Neural cell (in vitro differentiated cells): Measurements from ENCODE around the gene IMPDH2. TPM values are rescaled to one million over a fixed set of nuclear protein-coding genes. Genes with fewer than 3 reads are reported as not detected.
"Not testable (repeated sequence)": the region's sequence is repeated elsewhere in the genome, so short reads cannot be mapped to it uniquely, and the experiment has no call there.

ENCODE experiments used
- H2AFZ ChIP-seq: fragments of 200-600, 300-800 bp; sonication (generic), shearing (Covaris generic); 2 replicates; pipeline ENCODE4 v1.6.0; 2014; ENCODE audit warnings: low read depth, mild to moderate bottlenecking, antibody characterized with exemption, low read length, moderate library complexity
- H3F3A ChIP-seq: fragments of 200-600 bp; shearing (Covaris generic); 2 replicates; pipeline ENCODE4 v1.6.1; 2016; ENCODE audit warnings: mild to moderate bottlenecking, moderate library complexity, mixed read lengths, antibody characterized with exemption, low read length; ENCODE audit not compliant: insufficient read depth, poor library complexity, severe bottlenecking
- H3K27ac ChIP-seq: fragments of 200-600, 300-800 bp; sonication (generic), shearing (Covaris generic); 2 replicates; pipeline ENCODE4 v1.5.1; 2014; ENCODE audit warnings: mild to moderate bottlenecking, low read length, moderate library complexity
- H3K27me3 ChIP-seq: fragments of 300-800, 200-600 bp; sonication (generic), shearing (Covaris generic); 2 replicates; pipeline ENCODE4 v1.6.0; 2014; ENCODE audit warnings: mild to moderate bottlenecking, low read depth, low read length, moderate library complexity; ENCODE audit not compliant: insufficient read depth
- H3K36me3 ChIP-seq: fragments of 300-800, 200-600 bp; sonication (generic), shearing (Covaris generic); 2 replicates; pipeline ENCODE4 v1.5.1; 2014; ENCODE audit warnings: mild to moderate bottlenecking, antibody characterized with exemption, low read length, moderate library complexity; ENCODE audit not compliant: insufficient read depth
- H3K4me2 ChIP-seq: fragments of 300-800, 200-600 bp; sonication (generic), shearing (Covaris generic); 2 replicates; pipeline ENCODE4 v1.6.0; 2014; ENCODE audit warnings: mild to moderate bottlenecking, low read length
- H3K4me3 ChIP-seq: fragments of 300-800, 200-600 bp; sonication (generic), shearing (Covaris generic); 2 replicates; pipeline ENCODE4 v1.5.1; 2014; ENCODE audit warnings: mild to moderate bottlenecking, low read length, moderate library complexity
- H3K79me2 ChIP-seq: fragments of 200-600 bp; shearing (Covaris generic); replicated peaks from 2 replicates; pipeline ENCODE4 v1.6.0; 2014; ENCODE audit warnings: mild to moderate bottlenecking, low read length, moderate library complexity; ENCODE audit not compliant: insufficient read depth
- H3K9ac ChIP-seq: fragments of 300-800, 200-600 bp; sonication (generic), shearing (Covaris generic); 2 replicates; pipeline ENCODE4 v1.6.1; 2016; ENCODE audit warnings: mild to moderate bottlenecking, low read length, mixed read lengths
- H3K9me2 ChIP-seq: fragments of 200-600 bp; shearing (Covaris generic); 2 replicates; pipeline ENCODE4 v1.6.1; 2016; ENCODE audit warnings: mild to moderate bottlenecking, low read length, mixed read lengths; ENCODE audit not compliant: insufficient read depth
- H3K9me3 ChIP-seq: fragments of 200-600, 300-800 bp; sonication (generic), shearing (Covaris generic); 2 replicates; pipeline ENCODE4 v1.6.1; 2016; ENCODE audit warnings: mild to moderate bottlenecking, mixed run types, low read length, moderate library complexity, mixed read lengths
- H4K20me1 ChIP-seq: fragments of 200-600 bp; shearing (Covaris generic); 2 replicates; pipeline ENCODE4 v1.6.1; 2016; ENCODE audit warnings: mild to moderate bottlenecking, mixed run types; ENCODE audit not compliant: insufficient read depth
- CTCF ChIP-seq: fragments of 450-650 bp; IDR thresholded peaks from 2 replicates; pipeline ENCODE4 v1.5.1; 2014; ENCODE audit warnings: antibody characterized with exemption, mild to moderate bottlenecking, moderate library complexity; ENCODE audit not compliant: poor library complexity, severe bottlenecking
- EP300 ChIP-seq: fragments of 450-650 bp; conservative IDR thresholded peaks from 2 replicates; pipeline ENCODE4 v1.6.1; 2014; ENCODE audit warnings: antibody characterized with exemption, mild to moderate bottlenecking, moderate library complexity; ENCODE audit not compliant: poor library complexity, severe bottlenecking
- EZH2 ChIP-seq: fragments of 200-600, 300-800 bp; shearing (Covaris generic), sonication (generic); IDR thresholded peaks from 2 replicates; pipeline ENCODE4 v1.6.1; 2014; ENCODE audit warnings: antibody characterized with exemption, low read length, borderline replicate concordance, mild to moderate bottlenecking; ENCODE audit not compliant: insufficient read depth, poor library complexity, severe bottlenecking
- MXI1 ChIP-seq: fragments of 450-650 bp; conservative IDR thresholded peaks from 2 replicates; pipeline ENCODE4 v1.6.1; 2014; ENCODE audit warnings: antibody characterized with exemption, mild to moderate bottlenecking; ENCODE audit not compliant: poor library complexity, severe bottlenecking
- POLR2AphosphoS5 ChIP-seq: IDR thresholded peaks from 2 replicates; pipeline ENCODE4 v1.6.1; 2012
- RAD21 ChIP-seq: fragments of 450-650 bp; conservative IDR thresholded peaks from 2 replicates; pipeline ENCODE4 v1.6.1; 2014; ENCODE audit warnings: antibody characterized with exemption, mild to moderate bottlenecking, moderate library complexity
- REST ChIP-seq: IDR thresholded peaks from 2 replicates; pipeline ENCODE4 v1.6.1; 2012; ENCODE audit warnings: borderline replicate concordance
- SMC3 ChIP-seq: fragments of 450-650 bp; conservative IDR thresholded peaks from 2 replicates; pipeline ENCODE4 v1.6.1; 2014; ENCODE audit warnings: antibody characterized with exemption, mild to moderate bottlenecking, moderate library complexity; ENCODE audit not compliant: poor library complexity
- TAF1 ChIP-seq: IDR thresholded peaks from 2 replicates; pipeline ENCODE4 v1.6.1; 2012; ENCODE audit warnings: low read depth
- polyA plus RNA-seq: library from polyadenylated mRNA; depleted of rRNA; stranded (reverse); fragments of >200 nt; gene quantifications from 2 replicates; pipeline ENCODE4 v1.2.3, GENCODE V29; 2014

Gene IMPDH2
- polyA plus RNA-seq, 1 donor from 2014 or later, result 137 TPM

GRCh38 chr3:49009396-49009795 lies 19.8 kb downstream of the IMPDH2 start:
- H4K20me1 ChIP-seq, result peaks cover 6% of the 10 kb centered on the region
- H3K79me2 ChIP-seq, result peaks cover 55% of the 10 kb centered on the region

GRCh38 chr3:49008627-49009026 lies 20.6 kb downstream of the IMPDH2 start:
- H3K27me3 ChIP-seq, H3K9me3 ChIP-seq, H3F3A ChIP-seq, H3K9me2 ChIP-seq, H4K20me1 ChIP-seq, H3K36me3 ChIP-seq, H2AFZ ChIP-seq: not testable (repeated sequence)
- Histone ChIP-seq H3K9ac (peak overlapping the region; percentile 100), H3K4me2 (peak overlapping the region; percentile 83), H3K79me2 (peaks cover 50% of the 10 kb centered on the region), H3K27ac (peak overlapping the region; percentile 95), H3K4me3 (peak overlapping the region; percentile 100)

More at GRCh38 chr3:49009396-49009795, 19.8 kb downstream of the IMPDH2 start:
- H3K4me3 ChIP-seq, result peak overlapping the region; percentile 29
- H3K36me3 ChIP-seq, result no peaks in the 10 kb centered on the region
- H3K4me2 ChIP-seq, result no peak overlapping the region
- no peaks in the 10 kb centered on the region for H3K9me2 ChIP-seq
- no peaks in the 10 kb centered on the region for H3F3A ChIP-seq
- TF ChIP-seq RAD21, result no peak
- no peak for TF ChIP-seq MXI1
- no peak for TF ChIP-seq SMC3
- no peak for TF ChIP-seq TAF1
- TF ChIP-seq CTCF, result no peak
- TF ChIP-seq REST, result no peak
- no peak for TF ChIP-seq POLR2AphosphoS5
- no peak for TF ChIP-seq EP300
- TF ChIP-seq EZH2, result no peak
- H3K9me3 ChIP-seq, result no peaks in the 10 kb centered on the region
- H2AFZ ChIP-seq, result no peak overlapping the region
- H3K27me3 ChIP-seq, result no peaks in the 10 kb centered on the region
- no peak overlapping the region for H3K9ac ChIP-seq
- H3K27ac ChIP-seq, result no peak overlapping the region
